ENCODE measurements around the gene TTLL9. TPM values are rescaled to one million over a fixed set of nuclear protein-coding genes. Genes with fewer than 3 reads are reported as not detected.
"Not testable (repeated sequence)": the region's sequence is repeated elsewhere in the genome, so short reads cannot be mapped to it uniquely, and the experiment has no call there.

TTLL9 gene
- polyA plus RNA-seq, 4 donors, result 2.2 to 5.9 (median 3.8) TPM

GRCh38 chr20:31914170-31914569, 43.7 kb downstream of the TTLL9 start:
- no peak for DNase-seq (ENCODE audit: low read depth in 4 of 4, low spot score in 2 of 4)

GRCh38 chr20:31915491-31916280, 45.3 kb downstream of the TTLL9 start:
- DNase-seq (ENCODE audit: low read depth in 4 of 4, low spot score in 2 of 4), result no peak

- DNase-seq (ENCODE audit: low read depth in 4 of 4, low spot score in 2 of 4), result no peak
Observed at GRCh38 chr20:31916708-31917107, 46.3 kb downstream of the TTLL9 start.

- DNase-seq (ENCODE audit: low read depth in 4 of 4, low spot score in 2 of 4), result not testable (repeated sequence)
Observed at GRCh38 chr20:31917962-31918412, 47.6 kb downstream of the TTLL9 start.

- no peak for DNase-seq (ENCODE audit: low read depth in 4 of 4, low spot score in 2 of 4)
Observed at GRCh38 chr20:31918466-31919105, 48.2 kb downstream of the TTLL9 start.

GRCh38 chr20:31919410-31920155, 49.1 kb downstream of the TTLL9 start:
- no peak for DNase-seq (ENCODE audit: low read depth in 4 of 4, low spot score in 2 of 4)

- DNase-seq (ENCODE audit: low read depth in 4 of 4, low spot score in 2 of 4), result no peak
Observed at GRCh38 chr20:31920275-31920855, 49.9 kb downstream of the TTLL9 start.

GRCh38 chr20:31921480-31921879, 51.0 kb downstream of the TTLL9 start:
- not testable (repeated sequence) for DNase-seq (ENCODE audit: low read depth in 4 of 4, low spot score in 2 of 4)

- no peak for DNase-seq (ENCODE audit: low read depth in 4 of 4, low spot score in 2 of 4)
Observed at GRCh38 chr20:31922181-31922580, 51.7 kb downstream of the TTLL9 start.

- DNase-seq (ENCODE audit: low read depth in 4 of 4, low spot score in 2 of 4), result no peak
Observed at GRCh38 chr20:31922588-31922987, 52.2 kb downstream of the TTLL9 start.

GRCh38 chr20:31923388-31924331, 53.2 kb downstream of the TTLL9 start:
- DNase-seq (ENCODE audit: low read depth in 4 of 4, low spot score in 2 of 4), result no peak

GRCh38 chr20:31924561-31924960, 54.1 kb downstream of the TTLL9 start:
- DNase-seq (ENCODE audit: low read depth in 4 of 4, low spot score in 2 of 4), result no peak

- no peak for DNase-seq (ENCODE audit: low read depth in 4 of 4, low spot score in 2 of 4)
Observed at GRCh38 chr20:31925631-31926030, 55.2 kb downstream of the TTLL9 start.

- DNase-seq (ENCODE audit: low read depth in 4 of 4, low spot score in 2 of 4), result no peak
Observed at GRCh38 chr20:31926493-31926892, 56.1 kb downstream of the TTLL9 start.

- no peak for DNase-seq (ENCODE audit: low read depth in 4 of 4, low spot score in 2 of 4)
Observed at GRCh38 chr20:31927627-31928159, 57.3 kb downstream of the TTLL9 start.

- DNase-seq (ENCODE audit: low read depth in 4 of 4, low spot score in 2 of 4), result not testable (repeated sequence)
Observed at GRCh38 chr20:31929631-31930030, 59.2 kb downstream of the TTLL9 start.

GRCh38 chr20:31930779-31931178, 60.3 kb downstream of the TTLL9 start:
- DNase-seq (ENCODE audit: low read depth in 4 of 4, low spot score in 2 of 4), result no peak

GRCh38 chr20:31933698-31934097, 63.3 kb downstream of the TTLL9 start:
- DNase-seq (ENCODE audit: low read depth in 4 of 4, low spot score in 2 of 4), result no peak

- DNase-seq (ENCODE audit: low read depth in 4 of 4, low spot score in 2 of 4), result no peak
Observed at GRCh38 chr20:31934491-31934890, 64.1 kb downstream of the TTLL9 start.

Measured in left renal cortex interstitium (tissue), 4 donors.